NT2/D1 (cell line): ENCODE measurements around the gene NELL2.

Experiments used
- SUZ12 ChIP-seq: IDR thresholded peaks from 2 replicates; pipeline ENCODE4 v1.6.1; 2011; ENCODE audit not compliant: insufficient read length, insufficient read depth; ENCODE audit errors: extremely low read depth
- ZNF274 ChIP-seq: IDR thresholded peaks from 2 replicates; pipeline ENCODE4 v1.6.1; 2011; ENCODE audit warnings: mild to moderate bottlenecking, low read depth, low read length

DNA sequence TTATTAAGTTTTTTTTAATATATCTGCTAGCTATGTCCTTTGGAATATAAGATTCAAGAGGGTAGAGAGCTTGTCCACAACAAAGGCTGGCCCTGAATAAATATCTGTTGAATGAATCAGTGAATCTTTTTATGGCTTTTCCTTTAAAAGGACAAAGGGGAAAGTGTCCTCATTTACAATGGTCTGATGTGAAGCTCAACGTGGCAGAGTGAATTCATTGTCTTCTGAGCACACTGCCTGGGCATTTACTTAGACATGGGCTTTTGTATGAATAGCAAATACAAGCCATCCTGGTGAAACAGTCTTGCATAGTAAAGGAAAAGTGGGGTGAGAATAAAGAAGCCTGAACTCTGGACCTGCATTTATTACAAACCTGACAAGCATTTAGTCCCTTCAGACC is 201.2 kb downstream of the NELL2 start:
- no peak for TF ChIP-seq ZNF274
- no peak for TF ChIP-seq SUZ12
